Stimulated activated CD4-positive, alpha-beta T cell treated with anti-CD3 and anti-CD28 coated beads, Interleukin-4, amount 100 ng/mL, for 4 hours (primary cell): ENCODE data around the gene SERPINA6.
"Not testable (repeated sequence)": the region's sequence is repeated elsewhere in the genome, so short reads cannot be mapped to it uniquely, and the experiment has no call there.

Experiments
- DNase-seq, 2 experiments: peaks; one replicate each; pipeline ENCODE4 v3.0.0-alpha.2; 2020

SERPINA6 gene

DNA sequence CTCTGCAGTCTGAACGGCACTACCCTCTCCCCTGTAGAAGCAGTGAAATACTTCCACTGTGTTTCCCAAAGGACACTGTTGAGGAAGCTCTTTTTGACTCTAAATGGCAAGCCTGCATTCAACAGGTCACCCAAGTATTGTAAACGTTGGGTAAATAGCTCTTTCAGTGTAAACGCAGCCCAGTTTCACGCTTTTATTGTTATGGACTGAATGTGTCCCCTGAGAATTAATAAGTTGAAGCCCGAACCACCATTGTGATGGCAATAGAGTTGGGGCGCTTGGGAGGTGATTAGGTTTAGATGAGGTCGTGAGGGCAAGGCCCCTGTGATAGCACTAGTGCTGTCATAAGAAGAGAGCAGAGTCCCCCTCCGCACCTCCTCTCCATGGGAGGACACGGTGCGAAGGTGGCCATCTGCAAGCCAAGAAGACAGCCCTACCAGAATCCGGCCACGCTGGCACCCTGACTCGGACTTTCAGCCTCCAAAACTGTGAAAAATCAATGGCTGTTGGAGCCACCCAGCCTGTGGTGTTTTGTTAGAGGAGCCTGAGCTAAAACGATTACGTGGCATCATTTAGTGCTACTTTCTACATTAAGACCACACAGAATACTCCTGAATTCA, 31.1 kb downstream of the SERPINA6 start:
- no peak for DNase-seq

DNA sequence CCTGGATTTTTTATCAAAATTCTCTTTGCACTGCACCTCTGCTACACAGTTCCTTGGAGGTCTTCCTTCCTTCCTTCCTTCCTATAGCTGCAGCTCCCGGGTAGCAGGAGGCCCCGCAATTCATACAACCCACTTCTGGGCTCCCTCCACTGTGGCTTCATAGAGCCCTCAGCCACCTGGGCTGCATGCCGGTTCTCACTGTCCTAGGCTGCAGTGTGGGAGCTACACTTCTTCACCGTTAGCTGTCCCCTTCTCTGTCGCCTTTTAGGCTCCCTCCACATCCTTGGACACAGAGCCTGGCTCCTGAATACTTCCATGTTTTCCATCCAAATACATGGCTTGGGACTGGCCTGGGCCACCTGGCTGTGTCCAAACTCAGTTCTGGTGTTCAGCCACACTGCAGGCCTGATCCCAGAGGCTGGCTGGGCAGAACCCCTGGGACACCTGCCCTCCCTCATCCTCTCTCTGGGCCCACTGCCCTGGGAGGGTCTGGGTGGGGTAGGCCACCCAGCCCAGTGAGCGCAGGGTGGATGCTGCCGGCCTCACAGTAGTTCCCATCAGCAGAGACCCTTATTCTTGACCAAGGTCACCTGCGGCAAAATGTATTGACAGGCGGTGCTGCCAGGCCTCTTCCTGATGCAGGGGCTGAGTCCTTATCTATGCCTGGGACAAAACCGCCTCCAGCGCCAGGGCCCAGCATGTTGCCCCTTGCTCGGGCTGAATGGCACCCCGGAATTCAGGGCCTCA, 31.8 kb downstream of the SERPINA6 start:
- DNase-seq: no peak

DNA sequence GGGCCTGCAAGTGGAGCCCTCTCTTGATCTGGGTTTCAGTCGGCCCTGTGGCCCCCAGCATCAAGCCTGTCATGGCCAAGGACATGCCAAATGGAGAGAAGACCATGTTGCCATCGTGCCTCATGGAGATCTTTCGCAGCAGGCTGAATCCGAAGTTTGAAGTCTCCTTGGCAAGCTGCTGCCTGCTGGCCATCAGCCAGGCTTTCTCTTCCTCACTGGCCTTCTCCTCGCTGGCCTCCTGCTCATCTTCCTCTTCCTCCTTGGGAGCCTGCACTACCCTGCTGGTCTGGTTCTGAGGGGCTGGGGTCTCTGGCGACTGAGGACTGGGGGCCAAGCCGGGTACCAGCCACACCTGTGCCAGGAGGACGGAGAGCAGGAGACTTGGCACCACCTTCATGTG, 32.9 kb downstream of the SERPINA6 start:
- DNase-seq: no peak

DNA sequence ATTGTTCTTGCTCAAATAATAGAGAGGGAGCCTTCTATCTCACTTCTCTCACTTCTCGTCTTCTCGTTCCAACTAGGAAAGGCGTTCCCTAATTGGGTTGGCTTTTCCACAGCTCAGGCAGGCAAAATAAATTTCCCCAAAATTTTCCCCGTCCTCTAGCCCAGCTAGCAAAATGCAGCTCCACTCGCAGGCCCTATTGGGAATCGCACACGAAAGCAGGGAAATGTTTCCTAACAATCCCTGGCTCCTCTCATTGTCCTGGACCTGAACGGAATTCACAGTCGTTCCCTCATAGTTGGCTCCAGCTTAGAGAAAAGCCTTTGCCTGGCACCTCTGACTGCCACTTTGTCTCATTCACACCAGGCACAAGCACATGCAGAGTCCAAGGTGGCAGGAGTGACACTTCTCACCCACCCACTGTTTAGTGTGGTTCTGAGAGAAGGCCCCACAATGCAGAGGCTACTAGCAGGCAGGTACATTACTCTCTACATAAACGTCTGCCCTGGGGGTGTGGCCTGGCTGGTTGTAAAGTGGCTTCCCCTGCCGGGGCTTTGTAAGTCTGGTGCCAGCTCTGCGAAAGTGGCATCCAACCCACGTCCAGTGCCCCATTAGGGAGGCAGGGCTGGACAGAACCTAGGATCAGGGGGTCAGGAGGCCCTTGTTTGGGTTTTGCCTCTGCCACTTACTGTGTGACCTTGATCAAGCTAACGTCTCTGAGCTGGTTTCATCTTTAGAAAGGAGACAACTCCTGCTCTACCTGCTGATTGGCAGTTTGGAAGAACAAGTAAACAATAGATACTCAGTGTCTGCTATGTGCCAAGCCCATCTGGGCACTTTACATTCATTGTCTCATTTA, 34.3 kb downstream of the SERPINA6 start:
- DNase-seq: no peak

DNA sequence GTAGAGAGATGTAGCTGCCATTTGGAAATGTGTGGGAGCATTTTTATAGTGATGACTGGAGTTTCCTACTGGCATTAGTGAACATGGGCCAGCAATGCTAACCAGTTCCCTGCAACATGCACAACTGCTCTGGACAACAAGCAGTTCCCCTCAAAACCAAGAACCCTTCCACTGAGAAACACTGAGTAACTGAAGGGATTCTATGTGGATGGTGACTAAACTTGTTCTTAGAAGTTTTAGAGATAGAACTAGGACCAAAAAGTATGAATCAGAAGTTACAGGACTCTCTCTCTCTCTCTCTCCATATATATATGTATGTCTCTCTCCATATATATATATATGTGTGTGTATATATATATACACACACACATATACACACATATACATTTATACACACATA, 38.0 kb downstream of the SERPINA6 start:
- DNase-seq: no peak

DNA sequence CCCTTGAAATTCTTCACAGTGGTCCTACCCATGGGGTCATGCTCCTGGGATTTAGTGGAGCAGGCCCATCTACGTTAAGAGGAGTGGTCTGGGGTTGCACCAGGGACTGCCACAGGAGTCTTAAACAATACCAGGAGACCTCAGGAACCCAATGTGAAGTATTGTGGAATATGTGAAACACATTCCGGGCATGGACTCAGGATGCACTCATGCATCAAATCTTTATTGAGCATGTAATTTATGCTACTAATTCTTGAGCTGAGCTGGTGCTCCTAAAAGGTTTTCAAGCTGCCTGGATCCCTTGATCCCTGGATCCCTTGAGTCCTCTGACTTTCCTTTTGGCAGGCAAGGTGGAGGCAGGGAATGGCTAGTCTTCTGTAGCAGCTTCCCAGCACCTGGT, 38.9 kb downstream of the SERPINA6 start:
- DNase-seq: no peak

DNA sequence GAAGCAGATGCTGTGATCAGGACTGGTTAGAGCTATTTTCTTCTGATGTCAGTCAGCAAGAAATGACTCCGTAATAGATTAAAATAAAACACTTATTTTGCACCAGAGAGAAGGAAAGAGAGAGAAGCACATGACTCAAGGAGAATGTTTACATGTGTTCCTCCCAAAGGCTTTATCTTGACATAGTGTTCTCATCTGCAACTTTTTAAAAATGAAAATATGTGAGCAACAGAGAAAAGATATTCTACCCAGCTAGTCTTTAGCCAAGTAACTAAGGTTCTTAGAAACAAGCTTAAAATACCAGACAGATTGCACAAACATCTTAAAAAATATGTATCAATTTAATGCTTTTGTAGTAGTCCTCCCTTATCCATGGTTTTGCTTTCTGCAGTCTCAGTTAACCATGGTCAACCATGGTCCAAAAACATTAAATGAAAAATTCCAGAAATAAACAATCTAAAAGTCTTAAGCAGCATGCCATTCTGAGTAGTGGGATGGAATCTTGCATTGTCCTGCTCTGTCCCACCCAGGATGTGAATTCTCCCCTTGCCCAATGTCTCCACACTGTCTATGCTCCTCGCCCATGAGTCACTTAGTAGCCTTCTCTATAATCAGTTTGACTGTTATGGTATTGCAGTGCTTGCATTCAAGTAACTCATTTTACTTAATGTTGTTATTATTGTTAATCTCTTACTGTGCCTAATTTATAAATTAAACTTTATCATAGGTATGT, 40.0 kb downstream of the SERPINA6 start:
- no peak for DNase-seq

DNA sequence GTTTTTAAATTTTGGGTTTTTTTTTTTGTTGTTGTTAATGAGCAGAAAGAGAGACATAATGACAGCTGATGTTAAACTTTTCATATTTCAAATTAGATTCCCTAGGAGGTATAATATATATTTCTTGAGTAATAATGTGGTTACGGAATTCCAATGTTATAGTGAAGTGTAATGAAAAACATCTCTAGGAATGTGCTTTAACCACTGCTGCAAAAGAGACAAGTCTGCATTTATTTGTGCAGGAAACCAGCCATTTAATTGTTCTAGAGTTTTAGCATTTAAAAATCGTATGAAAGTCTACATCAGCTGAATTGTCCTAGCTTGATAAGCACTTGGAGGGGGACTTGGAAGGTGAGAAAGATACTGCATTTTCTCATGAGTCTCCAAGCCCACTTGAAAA, 44.4 kb downstream of the SERPINA6 start:
- DNase-seq: no peak

DNA sequence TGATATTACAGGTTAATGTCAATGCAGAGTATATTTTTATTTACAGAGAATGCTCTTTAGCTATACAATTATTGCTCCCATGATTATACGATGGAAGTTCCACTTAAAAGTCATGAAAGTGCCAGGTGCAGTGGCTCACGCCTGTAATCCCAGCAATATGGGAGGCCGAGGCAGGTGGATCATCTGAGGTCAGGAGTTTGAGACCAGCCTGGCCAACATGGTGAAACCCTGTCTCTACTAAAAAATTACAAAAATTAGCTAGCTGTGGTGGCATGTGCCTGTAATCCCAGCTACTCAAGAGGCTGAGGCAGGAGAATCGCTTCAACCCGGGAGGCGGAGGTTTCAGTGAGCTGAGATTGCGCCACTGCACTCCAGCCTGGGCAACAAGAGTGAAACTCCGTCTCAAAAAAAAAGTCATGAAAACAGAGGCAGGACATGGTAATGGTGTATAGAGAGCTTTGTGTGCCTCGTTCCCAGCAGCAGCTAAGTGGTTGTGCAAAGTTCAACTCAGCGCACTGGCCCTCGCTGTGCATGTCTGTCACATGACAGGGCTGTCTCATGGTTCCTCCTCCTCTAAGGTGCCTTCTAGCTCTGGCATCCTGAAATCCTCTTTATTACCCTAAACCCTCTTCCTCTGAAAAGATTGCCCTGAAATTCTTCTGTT, 46.1 kb downstream of the SERPINA6 start:
- not testable (repeated sequence) for DNase-seq

DNA sequence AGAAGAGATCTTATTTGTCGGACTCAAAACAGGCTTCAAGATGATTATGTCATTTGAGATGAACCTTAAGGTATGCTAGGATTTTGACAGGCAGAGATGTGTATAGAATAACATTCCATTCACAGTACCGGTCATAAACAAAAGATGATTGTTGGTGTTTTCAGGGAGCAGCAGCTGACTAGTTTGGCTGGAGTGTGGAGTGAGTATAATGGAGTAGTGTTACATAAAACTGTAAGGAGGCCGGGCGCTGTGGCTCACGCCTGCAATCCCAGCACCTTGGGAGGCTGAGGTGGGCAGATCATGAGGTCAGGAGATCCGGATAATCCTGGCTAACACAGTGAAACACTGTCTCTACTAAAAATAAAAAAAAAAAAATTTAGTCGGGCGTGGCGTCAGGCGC, 54.0 kb downstream of the SERPINA6 start:
- no peak for DNase-seq

DNA sequence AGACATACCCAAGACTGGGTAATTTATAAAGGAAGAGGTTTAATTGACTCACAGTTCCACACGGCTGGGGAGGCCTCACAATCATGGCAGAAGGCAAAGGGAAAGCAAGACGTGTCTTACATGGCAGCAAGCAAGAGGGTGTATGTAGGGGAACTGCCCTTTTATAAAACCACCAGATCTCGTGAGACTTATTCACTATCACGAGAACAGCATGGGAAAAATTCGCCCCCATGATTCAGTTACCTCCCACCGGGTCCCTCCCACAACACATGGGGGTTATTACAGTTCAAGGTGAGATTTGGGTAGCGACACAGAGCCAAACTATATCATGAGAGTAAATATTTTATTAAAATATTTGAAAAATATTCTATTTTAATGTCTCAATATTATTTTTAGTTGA, 54.6 kb downstream of the SERPINA6 start:
- not testable (repeated sequence) for DNase-seq

DNA sequence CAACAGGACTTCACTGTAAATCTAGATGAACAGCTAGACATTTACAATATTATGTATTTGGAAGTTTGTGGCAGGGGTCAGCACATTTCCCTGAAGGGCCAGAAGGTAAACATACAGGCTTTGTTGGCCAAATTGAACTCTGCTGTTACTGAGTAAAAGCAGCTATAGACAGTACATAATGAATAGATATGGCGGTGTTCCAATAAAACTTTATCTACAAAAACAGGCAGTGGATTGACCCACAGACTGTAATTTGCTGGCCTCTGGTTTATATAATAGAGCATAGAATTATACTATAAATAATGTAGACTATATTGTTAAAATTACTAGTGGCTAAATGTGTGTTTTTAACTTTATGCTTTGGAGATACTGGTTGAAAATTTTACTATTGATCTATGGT, 55.8 kb downstream of the SERPINA6 start:
- no peak for DNase-seq

DNA sequence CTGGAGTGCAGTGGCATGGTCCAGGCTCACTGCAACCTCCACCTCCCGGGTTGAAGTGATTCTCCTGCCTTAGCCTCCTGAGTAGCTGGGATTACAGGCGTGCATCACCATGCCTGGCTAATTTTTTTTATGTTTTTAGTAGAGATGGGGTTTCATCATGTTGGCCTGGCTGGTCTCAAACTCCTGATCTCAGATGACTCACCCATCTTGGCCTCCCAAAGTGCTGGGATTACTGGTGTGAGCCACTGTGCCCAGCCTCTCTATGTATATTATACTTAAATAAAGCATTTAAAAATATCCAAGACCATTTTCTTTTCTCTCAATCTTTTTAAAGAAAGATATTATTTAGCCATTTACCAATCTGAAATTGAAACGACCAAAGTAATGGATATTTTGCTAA, 58.9 kb downstream of the SERPINA6 start:
- not testable (repeated sequence) for DNase-seq
